Measurements from ENCODE around the gene HEXIM2.

The HEXIM2 gene

GRCh38 chr17:45155029-45155428, 6.6 kb upstream of the HEXIM2 start:
- peak overlapping the region; percentile 100 for H3K27ac ChIP-seq
- no peak for TF ChIP-seq CTCF (conservative IDR thresholded peaks at IDR 0.05)

GRCh38 chr17:45155483-45155882, 6.2 kb upstream of the HEXIM2 start:
- H3K27ac ChIP-seq = peak overlapping the region; percentile 100
- no peak for TF ChIP-seq CTCF (conservative IDR thresholded peaks at IDR 0.05)

DNA sequence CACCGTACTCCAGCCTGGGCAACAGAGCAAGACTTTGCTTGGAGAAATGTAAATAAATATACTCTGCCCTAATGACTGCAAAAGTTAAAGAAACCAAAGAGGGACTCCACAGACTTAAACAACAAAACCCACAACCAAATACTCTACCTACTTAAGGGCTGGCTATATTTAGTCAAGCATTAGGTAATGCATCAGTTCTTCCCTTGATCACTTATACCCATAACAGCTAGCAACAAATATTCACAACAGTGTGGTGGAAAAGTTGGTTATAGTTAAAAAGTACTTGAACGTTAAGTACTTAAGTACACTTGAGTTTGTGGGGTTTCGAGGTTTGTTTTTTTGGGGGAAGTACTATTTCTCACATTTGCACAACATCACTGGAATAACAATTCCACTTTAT, 5.4 kb upstream of the HEXIM2 start:
- TF ChIP-seq CTCF (conservative IDR thresholded peaks at IDR 0.05) = no peak
- peak overlapping the region; percentile 100 for H3K27ac ChIP-seq

GRCh38 chr17:45160447-45161287, 1.0 kb upstream of the HEXIM2 start:
- peak; percentile 44 for TF ChIP-seq CTCF (conservative IDR thresholded peaks at IDR 0.05)
- peak overlapping the region; percentile 100 for H3K27ac ChIP-seq

DNA sequence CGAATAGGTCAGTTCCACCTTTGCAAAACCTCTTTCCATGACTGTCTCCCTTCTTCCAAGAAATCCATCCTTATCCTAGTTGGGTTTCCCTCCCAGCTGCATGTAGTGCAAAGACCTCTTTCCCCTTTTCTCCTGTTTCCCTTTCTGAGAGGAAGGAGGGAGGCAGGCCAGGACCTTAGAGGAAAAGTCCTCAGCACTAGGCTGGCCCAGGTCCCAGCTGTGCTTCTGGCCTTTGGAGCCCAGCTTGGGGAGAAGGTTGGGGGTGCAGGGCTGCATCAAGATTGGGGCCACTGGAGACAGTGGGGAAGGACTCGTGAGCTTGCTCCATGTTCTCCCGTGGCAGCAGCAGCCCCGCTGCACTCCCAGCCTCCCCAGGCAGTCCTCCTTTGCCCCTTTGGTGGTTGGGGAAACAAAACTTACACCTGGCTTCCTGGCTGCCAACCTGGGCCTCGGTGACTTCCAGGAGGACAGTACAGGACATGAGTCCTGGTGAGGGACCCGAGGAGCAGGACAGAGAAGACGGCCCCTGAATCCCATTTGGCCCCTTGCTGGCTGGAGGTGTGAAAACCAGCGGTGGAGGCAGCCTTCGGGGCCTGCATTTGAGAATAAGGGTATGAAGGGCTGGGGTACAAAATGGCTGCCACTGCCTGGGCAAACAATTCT, 481 bp downstream of the HEXIM2 start:
- peak overlapping the region; percentile 100 for H3K27ac ChIP-seq
- TF ChIP-seq CTCF (conservative IDR thresholded peaks at IDR 0.05) = no peak

GRCh38 chr17:45164734-45165269, 3.1 kb downstream of the HEXIM2 start:
- H3K27ac ChIP-seq = no peak overlapping the region
- TF ChIP-seq CTCF (conservative IDR thresholded peaks at IDR 0.05) = no peak

- no peak overlapping the region for H3K27ac ChIP-seq
- no peak for TF ChIP-seq CTCF (conservative IDR thresholded peaks at IDR 0.05)
These were observed 7.5 kb downstream of the HEXIM2 start for GRCh38 chr17:45168991-45169752.

Measured in VCaP (cell line).